Activated CD8-positive, alpha-beta memory T cell treated with anti-CD3 and anti-CD28 coated beads, Interleukin-2, amount 50 U/mL, for 1 hour (primary cell): ENCODE data around the gene PFKM.

ENCODE experiments used
- DNase-seq: peaks from one replicate; pipeline ENCODE4 v3.0.0-alpha.2; 2020; ENCODE audit errors: extremely low read depth

Gene PFKM

DNA sequence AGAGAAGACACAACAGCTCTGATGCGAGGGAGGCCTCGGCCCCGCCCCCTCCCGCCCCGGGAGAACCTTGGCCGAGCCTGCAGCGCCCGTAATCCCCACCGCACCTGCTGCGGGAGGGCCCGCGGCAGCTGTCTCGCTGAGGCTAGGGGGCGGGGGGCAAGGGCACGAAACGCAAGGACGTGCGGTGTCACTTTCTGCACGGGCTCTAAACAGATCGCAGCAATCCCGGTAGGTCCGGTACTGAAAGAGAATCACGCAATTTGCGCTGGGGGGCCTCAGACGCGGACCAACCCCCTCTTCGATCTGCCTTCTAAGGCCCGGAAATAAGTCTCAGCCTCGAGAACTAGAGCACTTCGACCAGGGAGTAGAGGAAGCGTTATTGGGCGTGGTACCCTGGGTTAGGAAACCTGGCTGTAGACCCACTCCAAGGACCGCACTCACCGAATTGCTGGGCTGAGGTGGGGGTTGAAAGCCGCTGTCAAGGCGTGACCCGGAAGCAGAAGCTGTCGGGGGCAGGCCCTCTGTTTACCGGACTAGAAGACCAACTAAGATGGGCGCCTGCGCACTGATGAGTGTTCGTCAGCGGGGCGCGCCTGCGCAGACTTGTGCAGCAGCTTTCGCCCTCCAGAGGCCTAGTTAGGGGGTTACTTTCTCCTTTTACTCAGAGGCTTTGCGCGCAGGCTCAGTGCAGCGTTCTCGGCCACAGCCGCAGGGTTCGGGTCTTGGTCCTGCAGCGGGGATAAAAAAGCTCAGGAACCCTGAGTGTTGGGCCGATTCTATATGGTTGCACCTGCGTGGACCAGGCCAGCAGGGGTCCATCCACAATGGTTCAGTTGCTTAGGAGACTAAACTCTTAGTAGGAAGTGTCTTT, 38.1 kb downstream of the PFKM start, which contains the start of gene ASB8:
Gene ASB8 (minus strand): TSS at position 498 of the 871 bp plus-strand sequence. CDS start 4,019 bp downstream, outside the sequence.
- DNase-seq: peak; percentile 98

DNA sequence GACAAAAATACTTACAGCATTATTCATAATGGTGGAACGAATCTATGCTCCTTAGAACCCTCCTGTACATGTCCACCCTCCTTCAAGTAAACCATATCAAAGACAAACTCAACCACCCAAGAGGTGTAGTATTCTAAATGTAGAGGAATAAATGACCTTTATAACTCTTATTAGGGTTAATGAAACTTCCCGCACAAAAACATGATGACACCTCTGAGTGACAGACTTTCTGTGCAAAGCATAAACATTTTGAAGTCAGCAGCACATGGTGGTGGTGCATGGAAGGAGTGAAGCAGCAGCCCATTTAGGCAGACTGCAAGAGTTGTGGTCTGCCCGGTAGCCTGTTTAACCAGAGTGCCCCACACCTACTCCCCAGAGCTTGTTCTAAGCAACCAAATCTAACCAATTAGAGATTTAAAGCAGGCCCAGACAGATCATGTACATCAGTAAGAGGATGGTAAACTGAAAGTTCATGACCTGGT, 38.8 kb downstream of the PFKM start:
- DNase-seq: no peak

DNA sequence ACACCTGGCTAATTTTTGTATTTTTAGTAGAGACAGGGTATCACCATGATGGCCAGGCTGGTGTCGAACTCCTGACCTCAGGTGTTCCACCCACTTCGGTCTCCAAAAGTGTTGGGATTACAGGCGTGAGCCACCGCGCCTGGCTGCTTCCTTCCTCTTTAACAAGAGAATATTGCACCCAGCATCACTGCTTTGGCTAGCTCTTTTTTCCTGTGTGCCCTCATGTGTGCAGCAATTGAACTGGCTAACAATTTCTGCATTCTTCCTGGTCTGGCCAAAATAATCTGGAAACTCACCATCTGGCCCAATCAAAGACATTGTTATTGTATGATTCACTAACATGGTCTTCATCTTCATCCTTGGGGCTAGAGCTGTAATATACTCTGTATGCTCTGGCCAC, 40.9 kb downstream of the PFKM start:
- DNase-seq: no peak

DNA sequence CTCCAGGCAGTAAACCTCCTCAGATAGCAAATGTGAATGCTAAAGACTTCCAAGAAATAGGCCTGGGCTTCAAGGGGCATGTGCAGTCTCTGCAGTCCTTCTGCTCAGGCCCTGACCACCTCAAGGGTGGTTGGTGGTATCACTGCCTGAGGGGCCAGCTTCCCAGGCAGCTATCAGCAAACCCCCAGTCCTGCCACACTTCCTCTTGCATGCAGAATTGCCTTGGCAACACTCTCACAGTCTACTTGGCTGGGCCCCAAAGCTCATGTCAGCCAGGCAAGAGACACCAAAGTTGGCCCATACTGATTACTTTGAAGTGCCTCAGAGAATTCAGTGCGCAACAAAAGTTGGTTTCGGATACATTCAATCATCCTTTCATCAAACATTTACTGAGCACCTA, 41.6 kb downstream of the PFKM start:
- no peak for DNase-seq

DNA sequence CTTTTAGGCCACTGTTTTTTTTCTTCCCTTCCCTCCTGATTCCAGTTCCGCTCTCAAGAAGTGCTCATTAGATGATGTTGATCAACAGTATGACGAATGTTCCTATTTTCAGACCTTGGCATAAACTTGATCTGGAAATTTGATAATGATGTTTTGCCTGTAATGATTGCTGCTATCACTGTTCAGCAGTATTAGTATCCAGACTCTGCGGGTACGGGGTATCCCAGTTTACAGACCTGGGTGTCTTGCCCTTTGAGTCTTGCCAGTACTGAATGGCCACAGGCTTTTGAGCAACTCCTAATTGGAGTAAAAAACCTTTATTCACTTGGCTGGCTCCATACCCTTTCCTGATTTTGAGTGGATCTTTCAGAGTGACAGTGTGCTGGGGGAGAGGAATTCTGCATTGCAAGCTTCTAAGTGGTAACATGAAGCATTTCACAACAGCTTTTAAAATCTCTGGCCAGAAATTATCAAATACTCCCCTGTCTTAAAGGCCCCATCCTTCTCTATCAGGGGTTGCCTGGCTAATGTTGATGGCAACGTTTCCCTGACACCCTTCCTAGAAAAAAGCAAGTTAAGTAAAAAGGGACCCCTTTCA, 44.1 kb downstream of the PFKM start:
- DNase-seq: no peak

DNA sequence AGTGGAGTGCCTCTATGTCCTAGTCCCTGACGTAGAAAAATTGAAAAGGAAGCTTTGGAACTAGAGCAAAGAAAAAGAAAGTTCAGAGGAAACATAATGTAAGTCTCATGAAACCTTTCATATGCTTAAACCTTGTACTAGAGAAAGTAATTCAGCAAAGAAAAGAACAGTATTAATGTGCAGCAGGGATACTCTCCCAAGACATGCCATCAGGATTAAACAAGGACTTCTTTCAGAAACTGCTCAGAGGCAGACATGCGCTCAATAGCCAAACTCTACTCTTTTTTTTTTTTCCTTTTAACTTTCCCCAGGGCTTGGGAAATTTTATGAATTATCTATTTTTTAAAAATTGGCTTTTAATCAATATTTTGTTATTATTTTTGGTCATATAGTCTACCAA, 45.3 kb downstream of the PFKM start:
- no peak for DNase-seq

DNA sequence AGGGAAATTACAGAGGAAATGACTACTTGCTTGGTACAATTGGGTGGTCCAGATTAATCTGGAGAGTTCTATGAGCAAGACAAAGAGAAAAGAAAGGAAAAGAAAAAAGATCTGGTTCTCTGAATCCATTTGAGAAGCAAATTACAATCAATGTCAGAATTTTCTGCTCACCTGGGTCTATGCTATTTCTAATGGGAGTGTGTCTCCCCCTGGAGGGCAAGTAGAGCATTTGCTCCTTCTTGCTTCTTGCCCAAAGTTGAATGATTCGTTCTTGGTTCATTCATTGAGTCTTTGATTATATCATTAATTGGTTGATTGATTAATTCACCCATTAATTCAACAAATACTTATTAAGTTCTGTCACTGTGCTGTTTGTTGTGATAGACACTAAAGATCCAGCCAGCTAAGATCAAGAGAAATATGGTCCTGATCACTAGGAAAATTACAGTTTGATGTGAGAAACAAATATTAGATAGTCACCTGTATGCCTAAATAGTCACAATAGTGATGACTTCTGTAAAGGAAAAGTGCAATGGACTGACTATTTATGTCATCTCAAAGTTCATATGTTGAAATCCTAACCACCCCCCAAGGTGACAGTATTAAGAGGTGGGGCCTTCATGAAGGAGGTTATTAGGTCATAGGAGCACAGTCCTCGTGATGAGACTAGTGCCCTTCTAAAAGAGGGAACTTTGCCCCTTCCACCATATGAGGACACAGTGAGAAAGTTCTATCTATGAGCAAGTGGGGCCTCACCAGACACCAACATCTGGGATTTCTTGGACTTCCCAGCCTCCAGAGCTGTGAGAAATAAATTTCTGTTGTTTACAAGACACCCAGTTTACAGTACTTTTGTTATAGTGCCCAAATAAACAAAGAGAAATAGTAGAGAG, 46.2 kb downstream of the PFKM start:
- DNase-seq: peak; percentile 37

DNA sequence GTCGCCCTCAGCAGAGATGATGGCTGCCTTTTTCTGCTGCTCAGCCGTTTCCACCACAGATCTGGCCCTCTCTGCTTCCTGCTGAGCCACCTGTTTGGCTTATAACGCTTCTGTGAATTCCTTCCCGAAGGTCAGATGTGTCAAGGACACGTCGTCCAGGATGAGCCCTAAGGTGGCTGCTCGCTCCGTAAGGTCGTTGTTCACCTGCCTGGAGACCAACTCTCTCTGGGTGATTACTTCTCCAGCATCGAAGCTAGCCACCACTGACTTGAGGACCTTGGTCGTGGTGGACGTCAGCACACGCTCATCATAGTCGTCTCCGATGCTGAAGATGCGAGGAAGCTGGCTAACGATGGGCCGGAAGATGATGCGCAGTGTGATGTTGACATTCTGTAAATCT, 49.8 kb downstream of the PFKM start:
- DNase-seq: no peak

DNA sequence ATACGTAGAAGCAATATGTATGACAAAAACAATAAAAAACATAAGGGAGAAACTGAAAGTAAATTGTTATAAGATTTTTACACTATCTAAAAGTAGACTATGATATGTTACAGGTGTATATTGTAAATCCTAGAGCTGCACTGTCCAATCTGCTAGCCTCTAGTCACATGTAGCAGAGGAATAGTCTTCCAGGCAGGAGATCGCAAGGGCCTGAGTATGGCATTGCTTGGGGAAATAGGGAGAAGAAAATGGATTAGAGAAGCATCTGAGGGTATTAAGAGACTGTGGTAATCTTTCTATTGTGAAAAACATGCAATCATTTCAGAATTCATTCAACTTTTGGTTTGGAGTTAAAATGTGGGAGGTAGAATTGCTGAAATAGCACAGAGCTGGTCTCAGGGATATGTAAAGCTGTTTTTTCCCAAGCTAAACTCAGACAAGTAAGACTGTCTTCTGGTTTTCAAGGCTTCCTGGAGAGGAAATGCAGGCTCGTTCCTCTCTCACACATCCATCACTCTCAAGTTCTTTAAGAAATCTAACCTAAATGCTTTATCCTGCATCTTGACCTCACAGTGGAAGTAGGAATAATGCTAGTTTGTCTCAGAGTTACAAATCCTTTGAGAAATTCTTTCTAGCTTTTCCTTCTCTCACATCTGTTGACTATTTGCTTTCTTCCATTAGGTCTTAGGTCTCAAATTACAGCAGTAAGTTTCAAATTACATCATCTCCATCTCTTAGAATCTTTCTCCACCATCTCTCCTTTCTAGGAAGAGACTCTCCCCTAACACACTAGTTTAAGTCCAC, 56.7 kb downstream of the PFKM start:
- DNase-seq: no peak

DNA sequence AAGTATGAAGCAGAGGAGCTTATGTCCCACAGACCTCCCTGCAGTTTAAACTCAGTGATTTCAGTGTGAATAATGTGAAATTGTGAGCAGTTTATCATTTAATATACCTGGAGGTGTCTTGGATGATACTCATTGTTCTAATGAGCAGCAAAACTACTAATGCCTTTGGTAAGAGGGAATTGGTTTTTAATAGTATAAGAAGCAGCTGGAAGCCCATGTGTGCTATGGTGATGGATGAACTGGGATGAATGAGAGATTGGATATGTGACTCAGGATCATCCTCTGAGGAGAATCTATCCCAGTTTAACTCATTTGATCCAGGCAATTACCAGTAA, 57.2 kb downstream of the PFKM start:
- DNase-seq: no peak

DNA sequence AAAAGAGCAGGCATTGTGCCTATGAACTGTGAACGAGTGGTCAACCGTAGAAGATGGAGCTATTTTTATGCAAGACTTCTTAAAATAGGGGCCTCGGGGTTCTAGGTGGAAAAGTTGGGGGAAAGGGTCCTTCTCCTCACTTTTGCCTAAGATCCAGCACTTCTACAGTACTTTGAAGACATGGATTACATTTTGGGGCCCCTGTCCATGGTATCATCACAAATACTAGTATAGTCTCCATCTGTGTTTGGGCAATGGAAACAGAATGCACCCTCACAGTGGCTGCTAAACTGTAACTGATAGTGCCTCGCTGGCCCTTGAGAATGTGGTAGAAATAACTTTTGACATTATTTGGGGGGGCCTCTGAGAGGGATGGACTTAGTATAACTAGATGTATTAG, 58.8 kb downstream of the PFKM start:
- no peak for DNase-seq

DNA sequence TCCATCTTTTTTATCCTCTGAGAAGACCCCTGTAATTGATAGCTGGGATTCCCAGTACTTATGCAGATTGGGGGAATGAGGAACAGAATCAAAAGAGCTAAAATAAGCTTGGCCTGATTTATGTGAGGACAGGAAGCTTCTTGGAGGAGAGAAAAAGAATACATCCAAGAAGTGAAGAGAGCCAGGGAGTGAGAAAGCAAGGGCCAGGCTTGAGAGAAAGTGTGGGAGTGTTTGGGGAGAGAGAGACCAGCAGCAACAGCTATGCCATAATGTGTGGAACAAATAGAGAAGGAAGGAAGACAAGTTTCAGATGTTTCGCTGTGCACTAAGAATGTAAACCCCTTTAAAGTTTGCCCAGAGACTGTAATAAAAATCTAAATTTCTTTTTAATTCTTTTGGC, 60.3 kb downstream of the PFKM start:
- DNase-seq: no peak

DNA sequence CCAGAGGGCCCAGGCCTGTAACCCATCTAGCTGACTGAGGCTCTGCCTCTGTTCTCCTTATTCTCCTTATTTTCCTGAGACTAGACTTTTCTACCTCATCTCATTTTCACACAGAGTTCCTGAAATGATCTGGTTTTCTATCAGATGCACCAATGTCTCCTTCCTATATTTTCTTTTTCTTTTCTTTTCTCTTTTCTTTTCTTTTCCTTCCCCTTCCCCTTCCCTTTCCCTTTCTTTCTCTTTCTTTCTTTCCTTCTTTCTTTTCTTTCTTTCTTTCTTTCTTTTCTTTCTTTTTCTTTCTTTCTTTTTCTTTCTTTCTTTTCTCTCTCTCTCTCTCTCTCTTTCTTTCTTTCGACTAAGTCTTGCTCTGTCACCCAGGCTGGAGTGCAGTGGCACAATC, 61.3 kb downstream of the PFKM start:
- DNase-seq: no peak

DNA sequence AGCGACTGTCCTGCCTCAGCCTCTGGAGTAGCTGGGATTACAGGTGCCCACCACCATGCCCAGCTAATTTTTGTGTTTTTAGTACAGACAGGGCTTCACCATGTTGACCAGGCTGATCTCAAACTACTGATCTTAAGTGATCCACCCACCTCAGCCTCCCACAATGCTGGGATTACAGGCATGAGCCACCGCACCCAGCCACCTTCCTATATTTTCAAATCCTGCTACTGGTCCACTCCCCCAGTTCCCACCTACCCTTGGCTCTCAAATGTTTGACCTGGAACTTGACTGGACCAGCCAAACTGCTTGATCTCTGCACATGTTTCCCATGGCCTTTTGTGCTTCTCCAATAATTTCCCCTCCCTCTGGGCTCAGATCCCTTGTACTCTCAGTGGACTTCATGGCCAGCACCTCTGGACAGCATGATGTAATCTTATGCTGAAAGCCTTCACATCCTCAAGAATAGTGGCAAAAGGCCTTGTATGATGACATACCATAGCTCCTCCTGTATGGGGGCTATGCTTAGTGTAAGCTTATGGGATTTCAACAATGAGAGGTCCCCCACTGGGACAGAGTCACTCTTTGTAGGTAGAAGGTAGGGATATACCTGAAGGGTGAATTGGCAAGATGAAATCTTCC, 61.8 kb downstream of the PFKM start:
- no peak for DNase-seq

DNA sequence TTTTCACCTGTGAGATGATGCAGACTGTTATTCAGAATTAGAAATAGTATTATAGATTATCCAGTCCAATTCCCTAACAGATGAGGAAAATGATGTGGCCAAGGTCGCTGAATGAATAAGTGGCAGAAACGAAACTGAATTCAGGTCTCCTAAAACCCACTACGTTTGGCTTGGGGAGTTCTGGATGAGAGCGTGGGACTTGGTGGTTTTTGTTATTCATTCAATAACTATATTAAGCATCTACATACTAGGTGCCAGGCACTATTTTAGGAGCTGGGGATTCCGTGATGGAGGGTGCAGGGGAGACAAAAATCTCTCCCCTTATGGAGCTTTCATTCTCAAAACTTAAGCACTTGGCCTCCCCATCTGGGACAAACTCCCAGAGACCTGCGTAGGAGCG, 63.5 kb downstream of the PFKM start:
- no peak for DNase-seq

DNA sequence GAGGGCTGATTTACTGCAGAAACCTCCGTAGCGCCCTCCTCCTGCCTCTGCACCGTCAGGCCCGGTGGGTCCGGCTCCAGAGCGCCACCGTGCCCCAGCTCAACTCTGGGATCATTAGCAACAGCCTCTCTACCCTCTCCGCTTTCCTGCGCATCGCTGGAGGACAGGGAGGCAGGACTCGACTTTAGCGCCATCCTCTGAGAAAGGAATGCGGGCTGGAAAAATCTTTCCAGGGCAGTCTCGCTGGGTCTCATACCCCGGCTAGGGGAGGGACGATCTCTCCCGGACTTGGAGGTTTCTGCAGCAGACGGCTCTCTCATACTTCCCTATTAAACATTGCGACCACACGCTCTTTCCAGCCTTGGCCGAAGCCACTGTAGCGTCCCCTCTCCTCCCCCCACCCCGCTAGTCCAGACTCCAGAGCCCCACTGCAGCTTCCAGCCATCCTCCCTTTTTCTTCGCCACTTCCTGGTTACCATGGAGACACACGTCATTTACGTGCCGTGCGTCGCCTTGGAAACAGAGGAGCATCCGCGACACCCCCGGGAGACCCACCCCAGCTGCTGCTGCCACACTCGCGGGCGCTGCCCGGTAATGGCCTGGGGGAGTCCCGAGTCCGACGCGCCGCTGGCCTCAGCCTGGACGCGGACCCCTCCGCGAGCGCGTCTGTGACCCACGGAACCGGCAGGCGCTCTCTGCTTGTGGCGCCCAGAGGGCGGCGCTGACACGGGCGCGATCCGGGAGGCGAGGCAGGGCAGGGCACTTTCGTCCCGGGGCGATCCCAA, 64.1 kb downstream of the PFKM start, which contains the start of gene CCDC184:
Gene CCDC184 (plus strand): TSS at position 554 of the 785 bp plus-strand sequence. CDS start 479 bp downstream, outside the sequence.
- DNase-seq: peak; percentile 35

DNA sequence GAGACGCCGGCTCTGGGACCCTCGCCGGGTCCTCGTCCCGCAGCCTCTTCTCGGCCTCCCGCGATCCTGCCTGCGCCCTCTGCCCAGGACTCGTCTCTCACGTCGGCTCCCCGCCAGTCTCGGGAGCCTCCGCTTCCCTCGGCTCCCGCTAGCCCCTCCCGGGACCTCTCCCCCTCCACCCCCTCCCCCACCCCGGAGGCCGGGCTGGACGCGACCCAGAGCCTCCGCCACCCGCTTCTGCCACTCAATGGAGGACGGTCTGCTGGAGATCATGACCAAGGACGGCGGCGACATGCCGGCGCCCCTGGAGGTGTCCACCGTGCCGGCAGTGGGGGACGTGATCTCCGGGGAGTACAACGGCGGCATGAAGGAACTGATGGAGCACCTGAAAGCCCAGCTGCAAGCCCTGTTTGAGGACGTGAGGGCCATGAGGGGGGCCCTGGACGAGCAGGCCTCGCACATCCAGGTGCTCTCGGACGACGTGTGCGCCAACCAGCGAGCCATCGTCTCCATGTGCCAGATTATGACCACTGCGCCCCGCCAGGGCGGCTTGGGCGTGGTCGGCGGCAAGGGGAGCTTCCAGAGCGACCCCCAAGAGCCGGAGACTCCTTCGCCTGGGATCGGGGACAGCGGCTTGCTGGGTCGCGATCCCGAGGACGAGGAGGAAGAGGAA, 64.8 kb downstream of the PFKM start:
- DNase-seq: no peak

DNA sequence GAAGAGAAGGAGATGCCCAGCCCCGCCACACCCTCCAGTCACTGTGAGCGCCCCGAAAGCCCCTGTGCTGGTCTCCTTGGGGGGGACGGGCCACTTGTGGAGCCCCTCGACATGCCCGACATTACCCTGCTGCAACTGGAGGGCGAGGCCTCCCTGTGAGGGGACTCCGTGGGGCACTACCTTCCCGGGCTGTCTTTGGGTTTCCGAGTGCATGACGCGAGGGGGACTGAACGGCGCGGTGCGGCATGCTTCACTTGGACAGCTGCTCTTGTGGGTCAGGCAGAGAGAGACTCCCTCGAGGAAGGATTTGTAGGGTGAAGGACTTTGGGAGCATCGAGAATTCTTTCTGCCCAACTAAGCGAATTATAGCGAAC, 65.4 kb downstream of the PFKM start:
- no peak for DNase-seq

DNA sequence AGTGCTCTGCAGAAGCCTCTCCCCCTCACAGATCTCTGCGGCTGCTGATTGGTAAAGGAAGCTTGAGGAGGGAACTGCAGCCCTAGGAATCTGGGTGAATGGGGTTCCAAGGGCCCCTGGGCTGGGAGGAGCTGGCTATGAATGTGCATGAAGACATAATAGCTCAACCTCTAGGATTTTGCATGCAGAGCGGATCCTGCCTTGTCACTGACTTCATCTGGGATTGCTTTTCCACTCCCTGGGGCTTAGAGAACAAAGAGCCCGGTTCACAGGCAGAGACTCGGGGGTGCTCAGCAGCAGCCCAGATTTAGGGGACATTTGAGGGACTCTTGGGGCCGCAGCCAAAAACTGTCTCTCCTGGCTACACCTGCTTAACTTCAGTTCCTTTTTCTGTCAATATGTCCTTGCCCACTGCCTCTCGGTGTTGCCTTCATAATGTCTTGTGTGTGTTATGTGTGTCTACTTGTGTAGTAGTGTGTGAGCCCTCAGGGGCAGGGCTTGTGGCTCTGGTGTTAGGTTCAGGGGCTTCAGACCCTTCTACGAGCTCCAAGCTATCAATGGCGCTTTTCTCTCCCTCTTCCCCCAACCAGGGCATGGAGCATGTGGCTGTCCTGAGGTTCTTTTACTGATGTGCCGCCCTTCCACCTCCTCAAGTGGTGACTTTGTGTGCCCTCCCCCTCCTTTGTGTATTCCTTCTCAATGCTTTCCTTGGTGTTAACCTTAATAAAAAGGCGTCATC, 66.2 kb downstream of the PFKM start:
- DNase-seq: no peak
